Measurements from ENCODE around the gene UTS2.
A peak's percentile ranks its signal among the peaks of the same experiment; 100 is the strongest.

The UTS2 gene

GRCh38 chr1:7809742-7810141 is 43.1 kb downstream of the UTS2 start:
- DNase-seq = no peak

- peak; percentile 57 for DNase-seq
These were observed 44.5 kb downstream of the UTS2 start for GRCh38 chr1:7808253-7808844.

GRCh38 chr1:7805460-7805859 is 47.4 kb downstream of the UTS2 start:
- no peak for DNase-seq

Data from hematopoietic multipotent progenitor cell treated with erythropoietin and hydrocortisone succinate and interleukin-3 and kit ligand, for 8 days (in vitro differentiated cells).